NCI-H1436 (cell line): ENCODE results near the gene CLUH.

ENCODE experiments used
- DNase-seq: peaks from one replicate; lab custom pipeline; 2025; lab: John Stamatoyannopoulos, UW

The CLUH gene

DNA sequence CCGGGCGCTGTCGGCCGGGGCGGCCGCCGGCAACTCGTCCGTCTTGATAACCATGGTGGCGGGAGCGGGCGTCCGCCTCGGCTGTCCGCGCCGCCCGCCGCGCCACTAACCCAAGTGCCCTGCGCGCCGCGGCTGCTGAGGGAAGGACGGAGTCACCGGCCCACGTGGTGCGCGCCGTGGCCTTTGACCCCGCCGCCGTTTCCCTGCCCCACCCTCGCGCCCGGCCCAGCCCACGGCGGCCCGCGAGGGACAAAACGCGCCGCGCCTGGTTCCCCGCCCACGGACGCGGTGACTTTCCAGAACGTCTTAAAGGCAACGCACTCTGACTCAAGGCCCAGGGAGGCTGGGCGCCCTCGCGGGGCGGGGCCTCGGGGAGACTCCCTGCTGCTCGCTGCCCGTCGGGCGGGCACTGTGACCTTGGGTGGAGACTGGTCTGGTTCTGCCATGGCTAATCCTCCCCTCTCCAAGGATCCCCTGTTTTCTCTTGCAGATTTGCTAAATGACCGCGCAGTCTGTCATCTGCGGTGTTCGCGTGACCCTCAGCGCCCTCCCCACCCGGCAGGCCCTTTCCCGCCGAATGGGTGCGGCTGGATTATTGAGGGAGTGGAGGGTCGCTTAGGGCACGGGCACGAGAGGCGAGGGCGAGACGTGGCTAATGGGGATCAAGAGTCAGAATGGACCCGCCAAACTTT is at the start of gene CLUH:
TSS of gene CLUH (minus strand) at position 157 of the 692 bp plus-strand sequence. CDS start at position 54, 103 bp downstream.
- peak; percentile 88 for DNase-seq

DNA sequence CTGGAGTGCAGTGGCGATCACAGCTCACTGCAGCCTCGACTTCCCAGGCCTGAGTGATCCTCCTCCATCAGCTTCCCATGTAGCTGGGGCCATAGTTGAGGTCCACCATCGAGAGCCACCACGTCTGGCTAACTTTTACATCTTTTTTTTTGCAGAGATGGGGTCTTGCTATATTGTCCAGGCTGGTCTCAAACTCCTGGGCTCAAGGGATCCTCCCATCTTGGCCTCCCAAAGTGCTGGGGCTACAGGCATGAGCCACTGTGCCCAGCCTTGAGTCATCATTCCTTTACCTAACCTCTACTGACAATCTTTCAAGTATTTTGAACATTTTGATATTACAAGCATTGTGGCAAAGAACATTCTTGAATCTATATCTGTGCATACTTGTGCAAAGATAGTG is 47.3 kb upstream of the CLUH start:
- DNase-seq = no peak

GRCh38 chr17:2755891-2756724 is 44.5 kb upstream of the CLUH start:
- DNase-seq = peak; percentile 34

- no peak for DNase-seq
Measured at GRCh38 chr17:2751491-2751890, 39.9 kb upstream of the CLUH start.

DNA sequence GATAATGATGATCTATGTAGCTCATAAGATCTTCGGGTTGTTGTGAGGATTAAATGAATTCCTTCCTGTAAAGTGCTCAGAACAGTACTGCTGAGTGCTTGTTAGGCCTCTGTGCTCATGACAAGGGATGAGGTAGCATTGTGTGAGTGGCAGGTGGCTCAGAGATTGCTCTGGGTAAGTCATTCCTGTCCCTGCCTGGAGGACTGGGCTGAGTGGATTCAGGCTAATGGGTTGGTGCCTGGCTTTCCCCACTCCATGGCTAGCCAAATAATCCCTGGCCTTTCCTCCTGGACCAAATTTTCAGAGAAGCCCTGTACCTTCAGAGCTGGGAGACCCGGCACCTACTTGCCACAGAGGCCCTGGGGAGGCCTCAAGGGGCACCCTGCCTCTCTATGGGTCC is 39.2 kb upstream of the CLUH start:
- DNase-seq = no peak

DNA sequence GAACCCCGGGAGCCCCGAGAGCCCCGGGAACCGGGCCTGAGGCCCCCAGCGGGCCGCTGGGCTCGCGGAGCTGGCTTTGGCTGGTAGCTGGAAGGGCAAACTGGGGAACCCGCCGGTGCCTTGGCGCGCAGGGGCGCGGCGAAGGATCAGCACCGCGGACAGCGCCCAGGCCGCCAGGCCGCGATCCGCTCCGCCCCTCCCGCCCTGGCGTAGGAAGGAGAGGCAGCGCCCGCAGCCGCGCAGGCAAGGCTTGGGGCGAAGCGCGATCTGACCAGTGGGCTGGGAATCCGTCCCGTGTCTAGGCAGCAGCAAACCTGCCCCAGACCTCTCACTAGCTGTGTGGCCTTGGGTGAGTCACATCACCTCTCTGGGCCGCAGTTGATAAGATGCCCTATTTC is 38.2 kb upstream of the CLUH start:
- DNase-seq = peak; percentile 42

GRCh38 chr17:2749058-2749783 is 37.7 kb upstream of the CLUH start, which contains the start of gene CCDC92B:
TSS of gene CCDC92B (minus strand) at chr17:2749652. CDS start at chr17:2735145, 14,507 bp downstream.
- peak; percentile 42 for DNase-seq

- DNase-seq = no peak
Measured at GRCh38 chr17:2745317-2746037, 33.9 kb upstream of the CLUH start.

- no peak for DNase-seq
Measured at GRCh38 chr17:2737693-2738092, 26.1 kb upstream of the CLUH start.

DNA sequence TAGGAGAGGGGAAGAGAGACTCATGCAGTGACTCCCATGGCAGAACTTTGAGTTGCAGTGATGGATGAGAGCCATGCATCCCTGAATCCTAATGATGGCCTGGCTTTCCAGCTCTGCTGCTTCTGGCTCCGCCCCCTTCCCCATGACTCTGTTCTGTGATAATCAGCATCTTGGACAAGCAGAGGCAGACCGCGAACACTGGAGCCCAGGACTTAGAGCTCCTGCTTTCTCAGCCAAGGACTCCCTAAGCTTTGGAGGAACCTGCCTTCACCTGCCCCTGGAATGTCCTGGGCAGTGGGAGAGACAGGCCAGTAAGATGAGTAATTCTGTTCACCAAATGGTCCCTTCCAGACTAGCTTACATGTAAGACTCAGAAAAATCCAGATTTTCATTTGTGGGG is 25.4 kb upstream of the CLUH start:
- DNase-seq = no peak

- DNase-seq = no peak
Measured at GRCh38 chr17:2735896-2736295, 24.3 kb upstream of the CLUH start.

DNA sequence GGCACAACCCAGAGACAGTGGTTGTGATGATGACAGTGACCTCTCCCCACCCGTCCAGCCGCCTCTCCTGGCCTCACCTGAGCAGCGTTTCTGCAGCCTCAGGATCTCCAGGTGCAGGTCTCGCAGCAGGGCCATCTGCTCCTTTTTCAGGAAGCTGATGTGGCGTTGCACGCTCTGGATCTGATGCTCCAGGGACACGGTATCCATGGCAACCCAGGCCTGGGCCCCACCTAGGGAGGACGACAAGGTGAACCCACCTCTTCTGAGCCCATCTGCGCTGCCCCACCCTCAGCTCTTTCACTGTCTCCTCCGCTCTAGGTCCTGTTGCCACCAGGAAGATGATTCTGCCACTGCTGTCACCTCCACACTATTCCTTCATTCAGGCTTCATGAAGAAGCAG is 23.4 kb upstream of the CLUH start:
- DNase-seq = no peak

- DNase-seq = no peak
Measured at GRCh38 chr17:2731807-2732206, 20.2 kb upstream of the CLUH start.

- no peak for DNase-seq
Measured at GRCh38 chr17:2730764-2731353, 19.3 kb upstream of the CLUH start.

GRCh38 chr17:2724784-2725164 is 13.2 kb upstream of the CLUH start:
- DNase-seq = no peak

DNA sequence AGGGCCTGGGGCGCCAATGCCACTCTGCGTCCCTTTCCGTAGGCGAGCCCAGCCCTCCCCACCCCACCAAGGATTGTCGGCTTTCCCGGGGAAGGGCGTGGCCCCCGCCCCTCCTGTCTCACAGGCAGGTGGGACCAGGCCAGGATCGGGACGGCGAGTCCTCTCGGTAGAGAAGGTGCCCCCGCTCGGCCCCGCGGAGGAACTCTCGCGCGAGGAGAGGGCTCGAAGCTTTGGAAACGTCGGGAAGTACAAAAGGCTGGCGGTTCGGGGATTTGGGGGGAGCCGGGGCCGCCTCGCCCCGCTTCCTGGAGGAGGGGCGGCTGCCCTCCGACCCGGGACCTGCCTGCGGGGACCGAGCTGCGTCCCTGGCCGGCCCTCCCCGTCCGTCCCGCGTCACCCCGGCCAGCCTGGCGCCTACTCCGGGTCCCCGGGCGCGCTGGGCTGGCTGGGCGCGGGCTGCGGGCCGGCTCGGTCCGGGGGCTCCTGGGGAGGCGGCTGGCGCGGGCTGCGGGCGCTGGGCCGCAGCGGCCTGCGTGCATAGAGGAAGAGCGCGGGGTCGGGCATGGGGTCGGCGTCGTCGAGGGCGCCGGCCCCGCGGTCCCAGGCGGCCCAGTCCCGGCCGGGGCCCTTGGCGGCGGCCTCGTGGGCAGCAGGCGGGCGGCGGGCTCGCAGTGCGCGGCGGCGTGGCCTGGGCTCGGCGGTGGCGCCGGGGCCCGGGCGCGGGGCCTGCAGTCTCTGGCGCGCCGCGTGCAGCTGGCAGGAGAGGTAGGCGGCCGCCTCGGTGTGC is 12.6 kb upstream of the CLUH start:
- no peak for DNase-seq

DNA sequence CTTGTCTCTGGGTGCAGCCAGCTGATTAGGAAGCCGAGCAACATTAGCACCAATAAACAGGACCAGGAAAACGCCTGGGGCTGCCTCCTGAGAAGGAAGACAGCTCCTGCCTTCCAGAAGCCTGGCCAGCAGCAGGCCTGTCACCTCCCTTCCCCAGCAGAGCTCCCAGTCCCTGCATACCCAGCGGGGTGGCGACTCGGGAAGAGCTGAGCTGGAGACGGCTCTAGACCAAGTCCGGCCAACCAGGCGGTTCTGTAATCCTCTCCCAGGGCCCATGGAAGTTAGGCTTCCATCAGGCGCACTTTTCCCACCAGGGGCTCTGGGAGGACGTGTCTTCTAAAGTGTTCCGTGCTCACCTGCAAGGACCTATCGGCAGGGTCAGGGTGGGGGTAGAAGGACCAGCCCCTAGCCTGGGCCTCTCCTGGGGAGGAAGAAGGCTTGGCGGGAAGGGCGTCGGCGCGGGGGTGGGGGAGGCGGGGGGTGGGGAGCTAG is 12.0 kb upstream of the CLUH start:
- no peak for DNase-seq

DNA sequence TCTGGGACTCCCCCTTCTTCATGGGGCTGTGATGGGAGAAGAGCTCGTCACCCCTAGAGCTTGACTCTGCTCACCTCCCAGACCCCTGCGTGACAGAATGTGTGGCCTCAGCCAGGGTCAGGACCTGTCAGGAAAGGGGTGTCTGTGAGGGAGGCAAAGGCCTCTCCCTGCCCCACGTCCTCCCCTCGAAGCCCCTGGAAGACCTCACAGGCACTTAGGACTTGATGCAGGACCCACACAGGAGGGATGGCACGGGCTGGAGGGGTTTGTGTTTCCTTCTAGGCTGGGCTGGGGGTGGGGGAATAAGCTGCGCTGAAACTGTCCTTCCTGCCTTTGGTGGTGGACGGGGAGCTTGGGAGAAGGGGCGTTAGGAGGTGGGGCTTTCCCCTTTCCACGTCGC is 11.0 kb upstream of the CLUH start:
- no peak for DNase-seq

GRCh38 chr17:2721603-2722002 is 10.0 kb upstream of the CLUH start:
- DNase-seq = no peak

GRCh38 chr17:2719861-2720260 is 8.3 kb upstream of the CLUH start:
- DNase-seq = no peak
